GM12872 (cell line): ENCODE data around the gene PRC1.

ENCODE experiments used
- TF ChIP-seq, protein P1 (sequence below): IDR thresholded peaks from 3 replicates; pipeline ENCODE4 v1.5.1; 2011; ENCODE audit warnings: low read depth, mild to moderate bottlenecking, low read length, moderate library complexity; ENCODE audit not compliant: insufficient read depth

PRC1 gene

DNA sequence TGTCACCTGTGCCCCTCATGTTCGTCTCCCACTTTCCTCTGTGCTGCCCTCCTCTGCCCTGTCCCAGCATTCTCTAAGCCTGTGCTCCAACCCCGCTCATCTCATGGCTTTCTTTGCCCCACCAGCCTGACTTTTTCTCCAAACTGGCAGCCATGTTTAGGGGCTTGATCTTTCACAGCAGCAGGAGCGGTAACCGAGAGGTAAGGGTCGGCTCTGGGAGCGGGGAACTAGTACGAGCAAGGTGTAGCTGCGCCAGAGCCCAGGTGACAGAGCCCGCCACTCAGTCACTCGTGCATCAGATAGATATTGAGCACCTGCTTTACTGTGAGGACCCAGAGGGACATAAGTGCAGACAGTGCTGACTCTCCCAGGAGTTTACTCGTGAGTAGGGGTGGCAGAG lies 77.9 kb downstream of the PRC1 start:
- TF ChIP-seq, protein P1, sequence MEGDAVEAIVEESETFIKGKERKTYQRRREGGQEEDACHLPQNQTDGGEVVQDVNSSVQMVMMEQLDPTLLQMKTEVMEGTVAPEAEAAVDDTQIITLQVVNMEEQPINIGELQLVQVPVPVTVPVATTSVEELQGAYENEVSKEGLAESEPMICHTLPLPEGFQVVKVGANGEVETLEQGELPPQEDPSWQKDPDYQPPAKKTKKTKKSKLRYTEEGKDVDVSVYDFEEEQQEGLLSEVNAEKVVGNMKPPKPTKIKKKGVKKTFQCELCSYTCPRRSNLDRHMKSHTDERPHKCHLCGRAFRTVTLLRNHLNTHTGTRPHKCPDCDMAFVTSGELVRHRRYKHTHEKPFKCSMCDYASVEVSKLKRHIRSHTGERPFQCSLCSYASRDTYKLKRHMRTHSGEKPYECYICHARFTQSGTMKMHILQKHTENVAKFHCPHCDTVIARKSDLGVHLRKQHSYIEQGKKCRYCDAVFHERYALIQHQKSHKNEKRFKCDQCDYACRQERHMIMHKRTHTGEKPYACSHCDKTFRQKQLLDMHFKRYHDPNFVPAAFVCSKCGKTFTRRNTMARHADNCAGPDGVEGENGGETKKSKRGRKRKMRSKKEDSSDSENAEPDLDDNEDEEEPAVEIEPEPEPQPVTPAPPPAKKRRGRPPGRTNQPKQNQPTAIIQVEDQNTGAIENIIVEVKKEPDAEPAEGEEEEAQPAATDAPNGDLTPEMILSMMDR, result no peak
